ENCODE results near the gene LIN28B. TPM values are rescaled to one million over a fixed set of nuclear protein-coding genes. Genes with fewer than 3 reads are reported as not detected.
"Not testable (repeated sequence)": the region's sequence is repeated elsewhere in the genome, so short reads cannot be mapped to it uniquely, and the experiment has no call there.

LIN28B gene
- total and polyA plus RNA-seq, 7 experiments from 2014 or later, result not detected

DNA sequence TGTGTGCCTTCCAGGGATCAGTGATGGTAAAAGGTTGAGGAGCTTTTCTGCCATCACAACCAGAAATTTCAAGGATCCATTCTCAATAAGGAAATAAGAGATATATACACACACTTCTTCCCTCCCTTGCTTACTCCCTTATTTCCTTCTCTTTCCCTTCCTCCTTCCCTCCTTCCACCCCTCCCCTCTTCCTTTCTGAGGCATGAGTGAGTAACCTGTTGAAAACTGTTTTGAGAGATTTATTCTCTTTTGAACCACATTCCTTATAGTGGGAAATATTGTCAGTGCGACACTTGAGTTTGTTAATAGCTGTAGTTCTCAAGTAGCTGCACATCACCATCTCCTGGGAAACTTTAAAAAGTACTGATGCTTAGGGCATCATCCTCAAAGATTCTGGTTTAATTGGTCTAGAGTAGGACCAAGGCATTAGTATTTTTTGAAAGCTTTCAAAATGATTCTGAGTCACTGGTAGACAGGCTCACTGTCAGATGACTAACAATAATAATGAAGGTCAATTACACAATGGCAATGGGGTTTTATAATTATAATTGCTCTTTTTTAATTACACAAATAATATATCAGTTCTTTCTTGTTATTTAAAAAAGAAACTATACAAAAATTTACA, 113.0 kb downstream of the LIN28B start:
- H3K27me3 Mint-ChIP-seq, result peaks cover 28 to 38% (median 35%) of the 10 kb centered on the region in 5 donors
- Histone ChIP-seq H3K36me3 (ENCODE audit: control insufficient read depth in 2 of 3, insufficient read depth in 3 of 3, low read length in 3 of 3) (no peaks in the 10 kb centered on the region), H3K4me3 (ENCODE audit: low read length) (no peak overlapping the region), H3K27ac (ENCODE audit: low read depth, low read length) (no peak overlapping the region), H3K27me3 (ENCODE audit: control insufficient read depth in 2 of 2, insufficient read depth in 2 of 2, low read length in 2 of 2) (no peaks in the 10 kb centered on the region), H3K9me3 (ENCODE audit: control insufficient read depth in 2 of 3, low read length in 3 of 3) (no peaks in the 10 kb centered on the region), H3K4me1 (ENCODE audit: control insufficient read depth in 2 of 2, insufficient read depth in 2 of 2, low read length in 2 of 2) (no peaks in the 10 kb centered on the region)
- H3K9me3 Mint-ChIP-seq, result peaks cover 0 to 1% (median 0%) of the 10 kb centered on the region in 11 donors
- H3K4me3 Mint-ChIP-seq, result no peak overlapping the region
- POLR2A ChIA-PET, result no interaction called here
- CTCF ChIA-PET, result no interaction called here
- no peak for ATAC-seq
- no peak overlapping the region for H3K27ac Mint-ChIP-seq
- no peak for DNase-seq
- intact Hi-C loops (cut with micrococcal nuclease), result no loop called here
- H3K4me1 Mint-ChIP-seq, result no peaks in the 10 kb centered on the region
- no peaks in the 10 kb centered on the region for H3K36me3 Mint-ChIP-seq

DNA sequence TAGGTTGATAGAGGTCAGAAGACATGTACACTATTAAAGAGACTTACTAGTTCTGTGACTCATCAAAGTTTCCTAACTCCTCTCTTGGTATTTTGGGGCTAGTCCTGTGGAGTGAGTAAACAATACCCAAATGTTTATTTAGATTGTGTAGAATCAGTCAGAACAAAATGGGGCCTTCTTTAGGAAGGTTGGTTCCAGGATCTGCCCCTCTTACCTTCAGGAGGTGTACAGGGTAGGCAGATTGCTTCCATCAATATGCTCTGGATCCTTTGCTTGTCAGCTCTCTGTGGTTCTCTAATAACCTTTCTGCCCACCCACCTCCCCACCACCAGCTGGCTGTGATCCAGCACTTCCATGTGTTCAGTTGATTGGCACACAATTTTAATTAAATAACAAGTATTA, 115.9 kb downstream of the LIN28B start:
- no peak overlapping the region for H3K4me3 Mint-ChIP-seq
- Histone ChIP-seq H3K27ac (ENCODE audit: low read depth, low read length) (no peak overlapping the region), H3K4me1 (ENCODE audit: control insufficient read depth in 2 of 2, insufficient read depth in 2 of 2, low read length in 2 of 2) (no peaks in the 10 kb centered on the region), H3K27me3 (ENCODE audit: control insufficient read depth in 2 of 2, insufficient read depth in 2 of 2, low read length in 2 of 2) (no peaks in the 10 kb centered on the region), H3K4me3 (ENCODE audit: low read length) (no peak overlapping the region), H3K9me3 (ENCODE audit: control insufficient read depth in 2 of 3, low read length in 3 of 3) (no peaks in the 10 kb centered on the region), H3K36me3 (ENCODE audit: control insufficient read depth in 2 of 3, insufficient read depth in 3 of 3, low read length in 3 of 3) (no peaks in the 10 kb centered on the region)
- CTCF ChIA-PET, result no interaction called here
- ATAC-seq, result no peak
- peaks cover 18 to 38% (median 25%) of the 10 kb centered on the region in 5 donors for H3K27me3 Mint-ChIP-seq
- no peak for DNase-seq
- H3K36me3 Mint-ChIP-seq, result no peaks in the 10 kb centered on the region
- POLR2A ChIA-PET, result no interaction called here
- intact Hi-C loops (cut with micrococcal nuclease), result no loop called here
- H3K27ac Mint-ChIP-seq, result no peak overlapping the region
- H3K9me3 Mint-ChIP-seq, result no peaks in the 10 kb centered on the region
- no peaks in the 10 kb centered on the region for H3K4me1 Mint-ChIP-seq

DNA sequence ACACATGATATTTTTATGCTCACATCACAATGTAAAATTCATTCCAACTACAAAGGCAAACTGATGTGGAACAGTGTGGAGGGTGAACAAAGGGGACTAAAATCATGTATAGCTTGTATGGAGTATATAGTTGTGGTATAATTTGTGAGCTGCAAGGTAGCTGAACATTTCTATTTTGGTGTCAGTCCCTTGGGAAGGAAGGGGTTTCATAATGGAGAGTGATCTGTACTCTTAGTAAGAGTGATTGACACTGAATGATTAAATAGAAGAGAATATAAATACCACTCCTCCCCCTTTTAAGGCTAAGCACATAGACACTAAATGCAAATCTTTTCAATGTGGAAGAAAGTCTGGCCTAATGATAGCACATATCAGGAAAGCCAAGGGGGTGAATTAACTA, 118.3 kb downstream of the LIN28B start:
- no peaks in the 10 kb centered on the region for H3K9me3 ChIP-seq (ENCODE audit: control insufficient read depth in 2 of 3, low read length in 3 of 3)
- no peak overlapping the region for H3K27ac Mint-ChIP-seq
- no peaks in the 10 kb centered on the region for H3K4me1 Mint-ChIP-seq
- no peaks in the 10 kb centered on the region for H3K4me1 ChIP-seq (ENCODE audit: control insufficient read depth in 2 of 2, insufficient read depth in 2 of 2, low read length in 2 of 2)
- no peak overlapping the region for H3K4me3 Mint-ChIP-seq
- ATAC-seq (no peak), DNase-seq (no peak)
- H3K9me3 Mint-ChIP-seq, result no peaks in the 10 kb centered on the region
- H3K36me3 ChIP-seq (ENCODE audit: control insufficient read depth in 2 of 3, insufficient read depth in 3 of 3, low read length in 3 of 3), result no peaks in the 10 kb centered on the region
- H3K27me3 ChIP-seq (ENCODE audit: control insufficient read depth in 2 of 2, insufficient read depth in 2 of 2, low read length in 2 of 2), result no peaks in the 10 kb centered on the region
- no peak overlapping the region for H3K27ac ChIP-seq (ENCODE audit: low read depth, low read length)
- ChIA-PET CTCF (interaction anchor here (1.0 kb wide), 1 partner anchor 13 kb away, joined by 3 read pairs; no protein-coding TSS in a partner anchor), POLR2A (no interaction called here)
- H3K36me3 Mint-ChIP-seq, result no peaks in the 10 kb centered on the region
- peaks cover 9 to 31% (median 22%) of the 10 kb centered on the region in 5 donors for H3K27me3 Mint-ChIP-seq
- intact Hi-C loops (cut with micrococcal nuclease), result no loop called here
- no peak overlapping the region for H3K4me3 ChIP-seq (ENCODE audit: low read length)

DNA sequence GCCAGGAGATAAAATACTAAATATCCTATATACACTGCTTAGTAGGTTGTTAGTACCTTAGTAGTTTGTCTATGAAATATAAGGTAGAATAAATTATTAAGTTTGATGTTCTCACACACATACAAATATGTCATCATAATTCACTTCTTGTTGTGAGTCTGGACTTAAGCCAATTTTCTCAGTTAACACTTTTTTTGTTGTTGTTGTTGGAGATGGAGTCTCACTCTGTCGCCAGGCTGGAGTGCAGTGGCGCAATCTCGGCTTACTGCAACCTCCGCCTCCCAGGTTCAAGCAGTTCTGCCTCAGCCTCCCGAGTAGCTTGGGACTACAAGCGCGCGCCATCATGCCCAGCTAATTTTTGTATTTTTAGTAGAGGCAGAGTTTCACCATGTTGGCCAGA, 119.5 kb downstream of the LIN28B start:
- H3K9me3 Mint-ChIP-seq; H3K36me3 ChIP-seq (ENCODE audit: control insufficient read depth in 2 of 3, insufficient read depth in 3 of 3, low read length in 3 of 3); H3K27ac ChIP-seq (ENCODE audit: low read depth, low read length); H3K4me1 Mint-ChIP-seq; H3K27ac Mint-ChIP-seq; ATAC-seq; intact Hi-C loops (cut with micrococcal nuclease); H3K4me1 ChIP-seq (ENCODE audit: control insufficient read depth in 2 of 2, insufficient read depth in 2 of 2, low read length in 2 of 2); H3K4me3 ChIP-seq (ENCODE audit: low read length); H3K4me3 Mint-ChIP-seq; POLR2A ChIA-PET; H3K27me3 ChIP-seq (ENCODE audit: control insufficient read depth in 2 of 2, insufficient read depth in 2 of 2, low read length in 2 of 2); CTCF ChIA-PET; H3K36me3 Mint-ChIP-seq; H3K9me3 ChIP-seq (ENCODE audit: control insufficient read depth in 2 of 3, low read length in 3 of 3); DNase-seq: not testable (repeated sequence)
- peaks cover 4 to 29% (median 17%) of the 10 kb centered on the region in 5 donors for H3K27me3 Mint-ChIP-seq

DNA sequence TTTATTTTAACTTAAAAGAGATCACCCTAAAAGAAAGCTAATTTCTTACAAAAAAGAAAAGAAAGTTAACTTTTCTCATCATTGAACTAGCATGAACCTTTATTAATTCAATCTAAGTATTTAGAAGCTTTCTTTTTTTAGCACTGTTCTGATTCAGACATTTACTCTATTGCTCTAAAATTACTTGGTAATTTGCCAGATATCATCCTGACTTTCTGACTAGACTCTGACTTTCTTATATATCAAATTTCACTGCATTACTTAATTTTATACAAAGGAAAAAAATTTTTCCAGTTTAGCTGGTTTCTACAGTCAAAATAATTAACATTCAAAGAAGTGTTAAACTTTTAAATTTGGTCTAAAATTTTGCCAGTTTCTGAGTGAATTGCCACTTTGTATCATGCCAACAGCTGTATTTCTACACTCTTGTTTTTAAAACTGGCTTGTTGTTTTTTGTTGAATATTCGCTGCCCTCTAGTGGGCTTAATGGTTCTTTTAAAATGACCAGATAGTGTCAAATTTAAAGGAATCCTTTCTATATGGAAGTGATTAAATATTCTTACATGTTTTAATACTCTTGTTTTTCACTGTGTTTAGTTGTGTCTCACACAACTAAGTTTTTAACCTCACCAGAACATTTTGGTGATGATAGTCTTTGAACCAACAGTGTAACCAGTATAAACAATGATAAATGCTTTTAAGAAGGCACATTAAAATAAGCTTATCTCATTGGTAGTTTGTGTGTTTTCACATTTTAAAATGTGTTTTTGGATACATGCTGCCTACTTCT, 120.9 kb downstream of the LIN28B start:
- DNase-seq (peak in 3 of 9 donors; percentile 2 to 3 (median 3)), ATAC-seq (no peak)
- no peaks in the 10 kb centered on the region for H3K36me3 ChIP-seq (ENCODE audit: control insufficient read depth in 2 of 3, insufficient read depth in 3 of 3, low read length in 3 of 3)
- no peaks in the 10 kb centered on the region for H3K36me3 Mint-ChIP-seq
- no peak overlapping the region for H3K27ac ChIP-seq (ENCODE audit: low read depth, low read length)
- CTCF ChIA-PET, result interaction anchor here (0.6 to 1.5 kb wide), 2 partner anchors 10 to 289 kb away, joined by 3 to 4 read pairs; no protein-coding TSS in a partner anchor
- no peaks in the 10 kb centered on the region for H3K27me3 ChIP-seq (ENCODE audit: control insufficient read depth in 2 of 2, insufficient read depth in 2 of 2, low read length in 2 of 2)
- no peak overlapping the region for H3K4me3 Mint-ChIP-seq
- no peak overlapping the region for H3K27ac Mint-ChIP-seq
- peaks cover 4 to 33% (median 15%) of the 10 kb centered on the region in 5 donors for H3K27me3 Mint-ChIP-seq
- no peak overlapping the region for H3K4me3 ChIP-seq (ENCODE audit: low read length)
- no peaks in the 10 kb centered on the region for H3K9me3 Mint-ChIP-seq
- POLR2A ChIA-PET, result no interaction called here
- no peaks in the 10 kb centered on the region for H3K4me1 ChIP-seq (ENCODE audit: control insufficient read depth in 2 of 2, insufficient read depth in 2 of 2, low read length in 2 of 2)
- no peaks in the 10 kb centered on the region for H3K9me3 ChIP-seq (ENCODE audit: control insufficient read depth in 2 of 3, low read length in 3 of 3)
- intact Hi-C loops (cut with micrococcal nuclease), result loop anchor here (1.0 kb wide), 2 partner anchors 287 to 394 kb away; no protein-coding TSS in a partner anchor
- H3K4me1 Mint-ChIP-seq, result no peaks in the 10 kb centered on the region

DNA sequence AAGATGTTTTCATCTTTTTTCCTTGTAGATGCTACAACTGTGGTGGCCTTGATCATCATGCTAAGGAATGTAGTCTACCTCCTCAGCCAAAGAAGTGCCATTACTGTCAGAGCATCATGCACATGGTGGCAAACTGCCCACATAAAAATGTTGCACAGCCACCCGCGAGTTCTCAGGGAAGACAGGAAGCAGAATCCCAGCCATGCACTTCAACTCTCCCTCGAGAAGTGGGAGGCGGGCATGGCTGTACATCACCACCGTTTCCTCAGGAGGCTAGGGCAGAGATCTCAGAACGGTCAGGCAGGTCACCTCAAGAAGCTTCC, 121.4 kb downstream of the LIN28B start:
- Histone ChIP-seq H3K9me3 (ENCODE audit: control insufficient read depth in 2 of 3, low read length in 3 of 3) (no peaks in the 10 kb centered on the region), H3K4me3 (ENCODE audit: low read length) (no peak overlapping the region), H3K27me3 (ENCODE audit: control insufficient read depth in 2 of 2, insufficient read depth in 2 of 2, low read length in 2 of 2) (no peaks in the 10 kb centered on the region), H3K36me3 (ENCODE audit: control insufficient read depth in 2 of 3, insufficient read depth in 3 of 3, low read length in 3 of 3) (no peaks in the 10 kb centered on the region), H3K4me1 (ENCODE audit: control insufficient read depth in 2 of 2, insufficient read depth in 2 of 2, low read length in 2 of 2) (no peaks in the 10 kb centered on the region), H3K27ac (ENCODE audit: low read depth, low read length) (no peak overlapping the region)
- Mint-ChIP-seq H3K36me3 (no peaks in the 10 kb centered on the region), H3K4me1 (no peaks in the 10 kb centered on the region), H3K9me3 (no peaks in the 10 kb centered on the region), H3K27me3 (peaks cover 4 to 31% (median 13%) of the 10 kb centered on the region in 5 donors), H3K27ac (peak overlapping the region in 1 of 9 donors; percentile 14), H3K4me3 (no peak overlapping the region)
- POLR2A ChIA-PET, result no interaction called here
- no peak for DNase-seq
- ATAC-seq, result no peak
- intact Hi-C loops (cut with micrococcal nuclease), result loop anchor here (1.0 kb wide), 2 partner anchors 288 to 395 kb away; no protein-coding TSS in a partner anchor
- CTCF ChIA-PET, result interaction anchor here (0.6 to 1.5 kb wide), 2 partner anchors 9 to 289 kb away, joined by 3 to 4 read pairs; no protein-coding TSS in a partner anchor
